ENCODE data around the gene ITGAL. TPM values are rescaled to one million over a fixed set of nuclear protein-coding genes. Genes with fewer than 3 reads are reported as not detected.

ITGAL gene
- total RNA-seq, 6 experiments from 2014 or later, result 7.3 to 12.4 (median 10.2) TPM

DNA sequence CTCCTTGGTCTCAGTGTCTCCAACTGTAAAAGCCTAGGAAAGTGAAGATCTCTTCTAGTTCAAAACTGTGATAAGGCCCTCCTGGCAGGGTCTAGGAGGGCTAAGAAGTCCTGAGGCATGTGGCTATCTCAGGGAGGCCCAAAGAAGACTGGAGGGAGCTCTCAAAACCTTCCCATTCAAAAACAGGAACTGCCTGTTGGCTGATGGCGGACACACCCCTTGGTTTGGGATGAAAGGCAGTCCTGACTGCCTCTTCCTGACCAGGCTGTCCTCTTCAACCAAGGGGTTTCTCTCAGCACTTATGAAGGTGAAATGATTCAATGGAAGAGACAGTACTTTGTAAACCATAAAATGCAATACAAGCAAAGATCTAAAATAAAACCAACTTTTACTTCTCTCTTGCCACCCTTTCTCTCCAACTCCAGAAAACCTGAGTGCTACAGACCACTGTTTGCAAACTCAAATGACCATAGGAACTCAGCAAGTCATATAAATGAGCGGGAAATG lies 80.9 kb downstream of the ITGAL start:
- intact Hi-C loops (cut with DNase I), result no loop called here

DNA sequence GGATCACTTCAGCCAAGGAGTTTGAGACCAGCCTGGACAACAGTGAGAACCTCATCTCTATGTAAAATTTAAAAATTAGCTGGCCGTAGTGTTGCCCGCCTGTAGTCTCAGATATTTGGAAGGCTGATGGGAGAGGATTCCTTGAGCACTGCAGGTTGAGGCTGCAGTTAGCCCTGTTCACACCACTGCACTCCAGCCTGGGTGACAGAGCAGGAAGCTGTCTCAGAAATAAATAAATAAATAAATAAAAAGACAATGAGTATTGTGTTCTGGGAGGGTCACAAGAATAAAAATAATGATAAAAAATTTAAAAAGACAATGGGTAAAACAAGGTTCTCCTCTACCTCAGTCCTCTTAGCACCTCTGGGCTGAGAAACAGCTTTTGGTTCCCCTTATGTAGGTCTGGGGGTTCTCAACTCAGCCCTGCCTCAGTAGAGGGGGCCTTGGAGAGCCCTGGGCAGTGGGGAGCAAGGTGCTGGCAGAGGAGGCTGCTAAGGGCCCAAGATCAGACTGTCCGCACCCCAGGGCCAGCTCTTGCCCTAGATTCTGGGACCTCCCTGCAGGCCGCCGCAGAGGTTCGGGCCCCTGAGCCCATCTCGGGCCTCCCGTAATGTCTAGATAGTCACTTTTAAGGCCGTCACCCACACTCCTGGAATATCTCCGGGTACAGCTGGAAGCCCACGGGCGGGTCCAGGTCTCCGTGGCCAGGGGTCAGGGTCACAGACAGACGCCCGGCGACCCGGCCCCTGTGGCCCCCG lies 82.2 kb downstream of the ITGAL start:
- peaks cover 0 to 11% (median 0%) of the 10 kb centered on the region in 4 donors for H3K4me1 ChIP-seq
- intact Hi-C loops (cut with DNase I), result no loop called here
- TF ChIP-seq, protein P1, sequence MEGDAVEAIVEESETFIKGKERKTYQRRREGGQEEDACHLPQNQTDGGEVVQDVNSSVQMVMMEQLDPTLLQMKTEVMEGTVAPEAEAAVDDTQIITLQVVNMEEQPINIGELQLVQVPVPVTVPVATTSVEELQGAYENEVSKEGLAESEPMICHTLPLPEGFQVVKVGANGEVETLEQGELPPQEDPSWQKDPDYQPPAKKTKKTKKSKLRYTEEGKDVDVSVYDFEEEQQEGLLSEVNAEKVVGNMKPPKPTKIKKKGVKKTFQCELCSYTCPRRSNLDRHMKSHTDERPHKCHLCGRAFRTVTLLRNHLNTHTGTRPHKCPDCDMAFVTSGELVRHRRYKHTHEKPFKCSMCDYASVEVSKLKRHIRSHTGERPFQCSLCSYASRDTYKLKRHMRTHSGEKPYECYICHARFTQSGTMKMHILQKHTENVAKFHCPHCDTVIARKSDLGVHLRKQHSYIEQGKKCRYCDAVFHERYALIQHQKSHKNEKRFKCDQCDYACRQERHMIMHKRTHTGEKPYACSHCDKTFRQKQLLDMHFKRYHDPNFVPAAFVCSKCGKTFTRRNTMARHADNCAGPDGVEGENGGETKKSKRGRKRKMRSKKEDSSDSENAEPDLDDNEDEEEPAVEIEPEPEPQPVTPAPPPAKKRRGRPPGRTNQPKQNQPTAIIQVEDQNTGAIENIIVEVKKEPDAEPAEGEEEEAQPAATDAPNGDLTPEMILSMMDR (IDR thresholded peaks at IDR 0.05), result no peak
- TF ChIP-seq POLR2A (IDR thresholded peaks at IDR 0.05), result no peak
- peaks cover 0 to 13% (median 4%) of the 10 kb centered on the region in 4 donors for H3K36me3 ChIP-seq
- WGBS (ENCODE audit: insufficient coverage, low coverage, low lambda C conversion rate, missing lambda C conversion rate), result 67% methylated on average over 5 of the region's 18 CpGs
- no peaks in the 10 kb centered on the region for H3K27me3 ChIP-seq
- no peaks in the 10 kb centered on the region for H3K9me3 ChIP-seq
- H3K4me3 ChIP-seq, result no peak overlapping the region
- DNase-seq, result no peak
- H3K27ac ChIP-seq, result no peak overlapping the region
- no peak for ATAC-seq

More for the DNA sequence above, 80.9 kb downstream of the ITGAL start:
- no peak for ATAC-seq
- no peak for DNase-seq
- Histone ChIP-seq H3K27ac (no peak overlapping the region), H3K9me3 (no peaks in the 10 kb centered on the region), H3K36me3 (peaks cover 0 to 13% (median 4%) of the 10 kb centered on the region in 4 donors), H3K4me3 (no peak overlapping the region), H3K27me3 (no peaks in the 10 kb centered on the region), H3K4me1 (peaks cover 0 to 7% (median 0%) of the 10 kb centered on the region in 4 donors)
- WGBS (ENCODE audit: insufficient coverage, low coverage, low lambda C conversion rate, missing lambda C conversion rate), result 86% methylated on average over 2 of the region's 2 CpGs
- TF ChIP-seq, protein P1 (IDR thresholded peaks at IDR 0.05), result no peak
- no peak for TF ChIP-seq POLR2A (IDR thresholded peaks at IDR 0.05)

DNA sequence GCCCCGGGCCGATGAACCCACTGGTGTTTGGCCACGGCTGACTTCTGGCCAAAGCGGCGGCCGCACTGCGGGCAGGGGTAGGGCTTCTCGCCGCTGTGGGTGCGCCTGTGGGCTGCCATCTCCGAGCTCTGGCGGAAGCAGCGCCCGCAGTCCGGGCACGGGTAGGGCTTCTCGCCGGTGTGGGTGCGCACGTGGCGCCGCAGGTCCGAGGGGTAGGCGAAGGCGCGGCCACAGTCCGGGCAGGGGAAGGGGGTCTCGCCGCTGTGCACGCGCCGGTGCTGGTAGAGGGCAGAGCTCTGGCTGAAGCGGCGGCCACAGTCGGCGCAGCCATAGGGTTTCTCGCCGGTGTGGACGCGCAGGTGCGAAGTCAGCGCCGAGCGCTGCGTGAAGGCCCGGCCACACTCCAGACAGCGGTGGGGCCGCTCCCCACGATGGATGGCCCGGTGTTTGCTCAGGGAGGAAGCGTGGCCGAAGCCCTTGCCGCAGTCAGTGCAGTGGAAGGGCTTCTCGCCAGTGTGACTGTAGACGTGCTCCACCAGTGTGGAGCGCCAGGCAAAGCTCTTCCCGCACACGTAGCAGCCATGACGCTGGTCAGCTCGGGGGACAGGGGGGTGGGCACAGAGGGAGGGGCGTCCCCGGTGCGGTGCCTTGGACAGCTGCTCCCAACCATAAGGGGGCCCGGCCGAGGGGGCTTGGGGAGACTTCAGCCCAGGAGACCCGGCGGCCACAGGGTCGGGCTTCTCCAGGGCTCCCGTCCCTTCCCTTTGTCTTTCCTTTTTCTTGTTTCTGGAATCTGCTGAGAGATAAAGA lies 83.0 kb downstream of the ITGAL start:
- Histone ChIP-seq H3K27me3 (no peaks in the 10 kb centered on the region), H3K36me3 (peaks cover 0 to 13% (median 4%) of the 10 kb centered on the region in 4 donors), H3K27ac (no peak overlapping the region), H3K4me1 (peaks cover 0 to 11% (median 0%) of the 10 kb centered on the region in 4 donors), H3K9me3 (no peaks in the 10 kb centered on the region), H3K4me3 (no peak overlapping the region)
- ATAC-seq, result no peak
- TF ChIP-seq, protein P1 (IDR thresholded peaks at IDR 0.05), result no peak
- TF ChIP-seq POLR2A (IDR thresholded peaks at IDR 0.05), result no peak
- 98% methylated on average over 9 of the region's 69 CpGs for WGBS (ENCODE audit: insufficient coverage, low coverage, low lambda C conversion rate, missing lambda C conversion rate)
- intact Hi-C loops (cut with DNase I), result no loop called here
- DNase-seq, result no peak

DNA sequence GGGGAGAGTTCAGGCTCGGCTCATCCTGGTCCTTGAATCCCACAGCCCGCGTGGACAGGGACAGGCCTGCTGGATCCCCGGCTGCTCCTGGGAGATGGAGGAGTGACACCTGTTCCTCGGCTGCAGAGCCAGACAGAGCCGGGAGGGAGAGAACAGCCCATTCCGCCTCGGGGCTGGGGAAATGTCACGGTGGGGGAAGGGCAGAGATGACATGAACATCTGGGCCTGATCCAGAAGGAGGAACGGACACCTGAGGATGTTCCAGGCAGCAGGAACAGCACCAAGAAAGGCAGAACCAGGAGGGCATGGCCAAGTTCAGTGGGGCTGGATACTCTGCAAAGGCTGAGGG lies 83.6 kb downstream of the ITGAL start:
- DNase-seq (no peak), ATAC-seq (no peak)
- no peak overlapping the region for H3K4me3 ChIP-seq
- H3K27ac ChIP-seq, result no peak overlapping the region
- intact Hi-C loops (cut with DNase I), result no loop called here
- WGBS (ENCODE audit: insufficient coverage, low coverage, low lambda C conversion rate, missing lambda C conversion rate), result 52% methylated on average over 2 of the region's 10 CpGs
- peaks cover 0 to 15% (median 0%) of the 10 kb centered on the region in 4 donors for H3K4me1 ChIP-seq
- TF ChIP-seq POLR2A (IDR thresholded peaks at IDR 0.05), result no peak
- TF ChIP-seq, protein P1 (IDR thresholded peaks at IDR 0.05), result no peak
- H3K36me3 ChIP-seq, result peaks cover 0 to 13% (median 4%) of the 10 kb centered on the region in 4 donors
- no peaks in the 10 kb centered on the region for H3K27me3 ChIP-seq
- H3K9me3 ChIP-seq, result no peaks in the 10 kb centered on the region
